RPMI8226 (cell line): ENCODE measurements around the gene CHD9NB.

Experiments
- DNase-seq: peaks from one replicate; pipeline ENCODE4 v3.0.0-alpha.2; 2015

The CHD9NB gene

DNA sequence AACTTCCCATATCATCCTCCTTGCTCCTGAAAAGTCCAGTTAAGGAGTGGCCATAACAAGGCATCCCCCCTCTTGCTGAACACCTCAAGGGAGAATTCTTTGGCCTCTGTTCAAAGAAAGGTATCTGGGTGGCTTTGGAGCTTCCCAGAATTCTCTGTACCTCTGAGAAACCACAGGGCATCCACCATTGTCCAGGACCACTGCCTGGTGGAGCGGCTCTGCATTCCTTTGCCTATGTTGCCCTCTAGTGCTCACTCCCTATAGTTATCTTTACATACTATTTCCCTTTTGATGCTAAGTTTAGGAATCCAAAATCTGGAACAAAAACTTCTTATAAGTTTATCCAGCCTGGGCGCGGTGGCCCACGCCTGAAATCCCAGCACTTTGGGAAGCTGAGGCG lies 30.3 kb downstream of the CHD9NB start:
- DNase-seq: peak; percentile 56

- DNase-seq: no peak
These were observed 33.8 kb downstream of the CHD9NB start for GRCh38 chr16:53018834-53019416.

- DNase-seq: no peak
These were observed 38.4 kb downstream of the CHD9NB start for GRCh38 chr16:53014287-53014686.

- DNase-seq: no peak
These were observed 45.6 kb downstream of the CHD9NB start for GRCh38 chr16:53007095-53007494.

- no peak for DNase-seq
These were observed 54.8 kb downstream of the CHD9NB start for GRCh38 chr16:52997922-52998321.

- DNase-seq: no peak
These were observed 57.8 kb downstream of the CHD9NB start for GRCh38 chr16:52994942-52995341.

DNA sequence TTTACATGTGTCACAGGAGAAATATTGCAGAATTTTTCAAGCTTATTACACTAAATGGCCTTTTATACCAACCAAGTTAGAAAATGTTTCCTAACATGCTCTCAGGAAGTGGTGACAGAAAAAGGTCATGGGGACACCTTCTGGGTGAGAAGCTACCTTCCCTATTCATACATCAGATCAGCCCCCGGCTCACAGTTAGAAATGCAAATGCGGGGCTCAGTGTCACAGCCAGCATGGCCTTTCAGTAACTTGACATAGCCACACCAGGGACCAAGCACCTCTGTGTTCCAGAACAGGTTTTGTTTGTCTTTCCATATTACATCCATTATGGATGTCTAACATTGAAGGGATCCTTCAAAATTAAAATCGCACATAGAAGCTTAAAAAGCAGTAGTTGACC lies 59.5 kb downstream of the CHD9NB start:
- no peak for DNase-seq

DNA sequence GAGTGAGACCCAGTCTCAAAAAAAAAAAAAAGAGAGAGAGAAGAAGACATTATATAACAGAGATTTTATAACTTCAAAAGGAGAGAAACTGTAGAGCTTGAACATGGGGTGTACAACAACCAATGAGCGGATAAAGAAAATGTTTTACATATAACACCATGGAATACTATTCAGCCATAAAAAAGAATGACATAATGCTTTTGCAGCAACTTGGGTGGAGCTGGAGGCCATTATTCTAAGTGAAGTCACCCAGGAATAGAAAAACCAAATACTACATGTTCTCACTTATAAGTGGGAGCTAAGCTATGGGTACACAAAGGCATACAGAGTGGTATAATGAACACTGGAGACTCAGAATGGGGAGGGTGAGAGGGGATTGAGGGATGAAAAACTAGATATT lies 61.1 kb downstream of the CHD9NB start:
- no peak for DNase-seq
